Measurements from ENCODE around the gene DNAJB13.

DNAJB13 gene

GRCh38 chr11:73950869-73951710, at the start of gene DNAJB13:
DNAJB13 (plus strand) TSS chr11:73951026; CDS start chr11:73951070, 44 bp downstream.
- TF ChIP-seq CTCF (IDR thresholded peaks at IDR 0.05; ENCODE audit: low read depth, low read length): no peak

GRCh38 chr11:73902303-73902702, 48.5 kb upstream of the DNAJB13 start:
- no peak for TF ChIP-seq CTCF (IDR thresholded peaks at IDR 0.05; ENCODE audit: low read depth, low read length)
- H3K4me3 ChIP-seq (ENCODE audit: low read depth, low read length): no peak overlapping the region

More at GRCh38 chr11:73950869-73951710, at the start of gene DNAJB13:
- H3K4me3 ChIP-seq (ENCODE audit: low read depth, low read length): no peak within 1 kb of the TSS

GRCh38 chr11:73907191-73907590, 43.6 kb upstream of the DNAJB13 start:
- no peak overlapping the region for H3K4me3 ChIP-seq (ENCODE audit: low read depth, low read length)
- TF ChIP-seq CTCF (IDR thresholded peaks at IDR 0.05; ENCODE audit: low read depth, low read length): no peak

- no peak for TF ChIP-seq CTCF (IDR thresholded peaks at IDR 0.05; ENCODE audit: low read depth, low read length)
- H3K4me3 ChIP-seq (ENCODE audit: low read depth, low read length): no peak overlapping the region
Observed at GRCh38 chr11:73912026-73912425, 38.8 kb upstream of the DNAJB13 start.

GRCh38 chr11:73913472-73913871, 37.4 kb upstream of the DNAJB13 start:
- H3K4me3 ChIP-seq (ENCODE audit: low read depth, low read length): no peak overlapping the region
- no peak for TF ChIP-seq CTCF (IDR thresholded peaks at IDR 0.05; ENCODE audit: low read depth, low read length)

GRCh38 chr11:73914284-73914683, 36.5 kb upstream of the DNAJB13 start:
- no peak overlapping the region for H3K4me3 ChIP-seq (ENCODE audit: low read depth, low read length)
- TF ChIP-seq CTCF (IDR thresholded peaks at IDR 0.05; ENCODE audit: low read depth, low read length): no peak

GRCh38 chr11:73916435-73916834, 34.4 kb upstream of the DNAJB13 start:
- TF ChIP-seq CTCF (IDR thresholded peaks at IDR 0.05; ENCODE audit: low read depth, low read length): no peak
- H3K4me3 ChIP-seq (ENCODE audit: low read depth, low read length): no peak overlapping the region

All from WI38 (cell line).